H1 (cell line): ENCODE results near the gene DNAJC7.

Source experiments
- CTCF ChIP-seq, 3 experiments: IDR thresholded peaks; 1 replicate in 2 of 3; 2 replicates in 1 of 3; pipeline versions ENCODE4 v1.5.1 to v1.6.1; 2011; ENCODE audit warnings: low read length in 3 of 3, mild to moderate bottlenecking in 3 of 3, inconsistent platforms in 2 of 3, low read depth in 1 of 3, moderate library complexity in 1 of 3; ENCODE audit not compliant: insufficient read depth in 1 of 3; ENCODE audit errors: control extremely low read depth in 1 of 3
- GABPA ChIP-seq: IDR thresholded peaks from 2 replicates; pipeline ENCODE4 v1.6.1; 2011; ENCODE audit warnings: mild to moderate bottlenecking, low read length, moderate library complexity, borderline replicate concordance; ENCODE audit not compliant: insufficient read depth
- HDAC2 ChIP-seq, 2 experiments: fragments of 300-600 bp in 1 of 2; sonication (generic) in 1 of 2; IDR thresholded peaks; 2 replicates each; pipeline ENCODE4 v1.6.1; 2011 to 2012; ENCODE audit warnings: low read depth in 2 of 2, low read length in 2 of 2, mild to moderate bottlenecking in 2 of 2, moderate library complexity in 2 of 2, borderline replicate concordance in 1 of 2, inconsistent platforms in 1 of 2
- MAX ChIP-seq: IDR thresholded peaks from 2 replicates; pipeline ENCODE4 v1.6.1; 2012; ENCODE audit warnings: inconsistent platforms
- SP4 ChIP-seq: IDR thresholded peaks from 2 replicates; pipeline ENCODE4 v1.6.1; 2012; ENCODE audit warnings: low read length, inconsistent platforms
- YY1 ChIP-seq: IDR thresholded peaks from 2 replicates; pipeline ENCODE4 v1.6.1; 2011; ENCODE audit warnings: low read depth, mild to moderate bottlenecking, low read length

- TF ChIP-seq CTCF (IDR thresholded peaks at IDR 0.05; ENCODE audit: control extremely low read depth in 1 of 3, insufficient read depth in 1 of 3, low read depth in 1 of 3, low read length in 3 of 3) (no peak), MAX (no peak), GABPA (no peak), YY1 (no peak), SP4 (no peak), HDAC2 (IDR thresholded peaks at IDR 0.05; ENCODE audit: borderline replicate concordance in 1 of 2, low read depth in 2 of 2, low read length in 2 of 2) (no peak)
These were observed 7.9 kb upstream of the DNAJC7 start for GRCh38 chr17:42025191-42025579.
